HL-60/S4 treated with retinoic acid at 250 ng/mL for 4 days and 3 days (cell line): ENCODE measurements around the gene F11R.
"Not testable (repeated sequence)": the region's sequence is repeated elsewhere in the genome, so short reads cannot be mapped to it uniquely, and the experiment has no call there.

Source experiments
- in situ Hi-C: fragments of 300-500 bp; cut with MboI; formaldehyde crosslinking; loops from 2 replicates; pipeline ENCODE4 v1.7.0; 2022; ENCODE audit warnings: low sequenced_read_pairs

F11R gene

DNA sequence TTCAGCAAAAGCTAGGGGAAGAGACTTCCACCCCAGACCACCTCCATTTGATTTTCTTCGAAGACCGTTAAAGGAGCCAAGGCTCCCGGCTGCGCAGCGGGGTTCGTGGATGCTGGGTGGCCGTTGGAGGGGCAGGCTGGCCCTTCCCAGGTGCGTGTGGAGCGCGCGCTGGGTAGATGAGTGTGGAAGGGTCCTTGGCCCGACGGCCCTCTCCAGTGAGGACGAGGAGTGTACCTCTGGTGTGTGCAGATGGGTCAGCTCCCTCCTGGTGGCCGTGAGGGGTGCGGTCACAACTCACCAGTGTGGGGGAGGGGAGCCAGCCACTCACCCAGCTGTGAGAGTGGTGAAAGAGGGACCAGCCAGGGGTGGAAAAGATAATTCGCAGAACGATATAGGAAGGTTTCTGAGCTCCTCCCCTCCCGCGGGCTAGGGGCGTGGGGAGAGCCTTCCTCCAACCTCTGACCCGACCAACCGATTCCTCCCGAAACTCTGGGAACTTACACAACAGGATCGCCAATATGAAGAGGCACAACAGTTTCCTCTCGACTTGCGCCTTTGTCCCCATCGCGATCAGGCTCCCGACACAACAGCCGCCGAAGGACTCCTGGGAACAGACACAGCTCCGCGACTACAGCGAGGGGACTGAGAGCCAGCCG is at the start of gene F11R:
F11R (minus strand) TSS at position 644 of the 656 bp plus-strand sequence; CDS start at position 565, 79 bp downstream.
- in situ Hi-C loops = no loop called here

DNA sequence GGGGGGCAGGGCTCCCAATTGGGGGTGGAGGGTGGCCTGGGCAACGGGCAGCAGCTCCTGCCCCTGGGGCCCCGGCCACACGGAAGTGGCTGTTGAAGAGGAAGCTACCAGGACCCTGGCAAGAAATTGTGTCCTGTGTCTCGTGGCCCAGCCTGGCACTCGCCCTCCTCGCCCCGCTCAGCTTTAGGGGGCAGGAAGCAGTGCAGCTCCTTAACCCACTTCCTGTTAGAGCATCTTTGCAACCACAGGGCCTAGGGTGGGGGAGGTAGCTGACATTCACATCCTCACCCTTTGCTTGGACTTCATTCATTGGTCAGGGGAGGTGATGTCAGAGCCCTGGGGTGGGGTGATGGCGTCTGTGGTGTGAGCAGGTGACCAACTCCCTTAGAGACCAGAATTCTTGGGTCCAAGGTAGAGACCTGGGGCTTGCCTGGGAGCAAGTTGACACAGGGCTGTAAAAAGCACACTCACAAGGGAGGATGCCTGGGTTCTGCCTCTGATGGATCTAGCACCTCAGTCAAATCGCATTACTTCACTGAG is 48.8 kb upstream of the F11R start, which contains the start of gene ARHGAP30:
ARHGAP30 (minus strand) TSS at position 161 of the 540 bp plus-strand sequence. CDS start 267 bp downstream, outside the sequence.
- in situ Hi-C loops = no loop called here

GRCh38 chr1:161069241-161069640 is 48.3 kb upstream of the F11R start:
- in situ Hi-C loops = no loop called here

DNA sequence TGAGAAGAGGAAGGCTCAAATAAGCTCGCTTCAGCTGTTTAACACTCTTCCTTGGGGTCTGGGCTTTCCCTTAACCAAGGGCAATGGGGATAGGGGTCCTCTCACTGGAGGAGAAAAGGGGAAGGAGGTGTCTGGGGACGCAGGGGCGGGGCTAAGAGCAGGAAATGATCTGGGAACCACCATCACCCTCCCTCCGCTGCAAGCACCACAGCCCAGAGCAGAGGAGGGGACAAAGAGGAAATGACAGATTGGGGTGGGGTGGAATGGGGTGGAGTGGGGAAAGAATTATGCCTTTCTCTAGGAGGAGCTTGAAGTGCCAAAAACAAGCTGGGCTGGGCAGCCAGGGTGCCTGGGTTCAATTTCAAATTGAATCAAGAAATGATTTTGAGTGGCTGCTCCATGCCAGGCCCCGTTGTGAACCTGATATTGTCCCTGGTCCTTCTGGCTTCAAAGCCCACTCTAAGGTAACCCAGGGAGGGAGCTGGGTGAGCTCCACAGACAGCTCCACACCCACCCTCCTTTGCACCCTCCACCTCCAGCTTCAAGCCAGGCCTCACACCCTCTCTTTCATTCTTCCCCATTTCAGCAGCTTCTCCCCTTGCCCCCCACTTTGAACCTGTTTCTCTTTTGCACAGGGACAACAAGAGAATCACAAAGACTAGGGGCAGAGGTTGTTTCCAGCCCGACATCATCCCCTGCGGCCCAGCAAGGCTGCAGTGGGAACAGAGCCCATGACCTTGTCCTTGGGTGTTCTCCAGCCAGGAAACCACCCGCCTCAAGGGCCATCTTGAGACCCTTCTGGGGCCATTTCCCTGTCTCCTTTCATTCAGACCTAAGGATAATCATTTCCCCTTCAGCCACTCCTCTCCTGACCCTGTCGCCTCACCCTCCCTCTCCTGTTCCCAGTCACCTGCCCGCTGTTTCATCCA is 47.6 kb upstream of the F11R start:
- in situ Hi-C loops = no loop called here

GRCh38 chr1:161066694-161067093 is 45.7 kb upstream of the F11R start:
- in situ Hi-C loops = no loop called here

- in situ Hi-C loops = not testable (repeated sequence)
Observed at GRCh38 chr1:161065681-161066080, 44.7 kb upstream of the F11R start.

DNA sequence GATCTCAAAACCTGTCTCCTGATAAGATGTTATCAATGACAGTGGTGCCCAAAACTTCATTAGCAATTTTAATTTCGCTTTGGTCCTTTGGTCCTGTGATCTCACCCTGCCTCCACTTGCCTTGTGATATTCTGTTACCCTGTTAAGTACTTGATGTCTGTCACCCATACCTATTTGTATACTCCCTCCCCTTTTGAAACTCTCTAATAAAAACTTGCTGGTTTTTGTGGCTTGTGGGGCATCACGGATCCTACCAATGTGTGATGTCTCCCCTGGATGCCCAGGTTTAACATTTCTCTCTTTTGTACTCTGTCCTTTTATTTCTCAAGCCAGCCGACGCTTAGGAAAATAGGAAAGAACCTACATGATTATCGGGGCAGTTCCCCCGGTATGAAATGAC is 43.0 kb upstream of the F11R start:
- in situ Hi-C loops = not testable (repeated sequence)

- in situ Hi-C loops = no loop called here
Observed at GRCh38 chr1:161061419-161061818, 40.5 kb upstream of the F11R start.

GRCh38 chr1:161059293-161059692 is 38.3 kb upstream of the F11R start:
- in situ Hi-C loops = no loop called here

DNA sequence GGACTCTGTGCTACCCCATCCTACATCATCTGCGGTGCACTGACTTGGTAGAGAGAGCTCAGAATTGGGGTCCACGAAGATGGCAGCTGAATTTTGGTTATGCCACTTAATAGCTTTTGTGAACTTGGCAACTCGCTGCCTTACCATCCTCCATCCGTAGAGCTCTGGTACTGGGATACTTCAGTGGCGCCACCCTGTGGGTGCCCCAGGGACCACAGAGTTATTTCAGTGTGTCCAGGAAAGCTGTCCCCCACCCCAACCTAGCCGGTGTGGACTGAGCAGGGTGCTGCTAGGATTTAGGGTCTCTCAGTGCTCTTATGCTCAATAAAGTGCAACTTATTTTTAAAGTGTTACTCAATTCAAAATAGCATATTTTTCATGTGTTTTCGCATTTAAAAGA is 33.9 kb upstream of the F11R start:
- in situ Hi-C loops = no loop called here

GRCh38 chr1:161054232-161054631 is 33.3 kb upstream of the F11R start:
- in situ Hi-C loops = no loop called here

DNA sequence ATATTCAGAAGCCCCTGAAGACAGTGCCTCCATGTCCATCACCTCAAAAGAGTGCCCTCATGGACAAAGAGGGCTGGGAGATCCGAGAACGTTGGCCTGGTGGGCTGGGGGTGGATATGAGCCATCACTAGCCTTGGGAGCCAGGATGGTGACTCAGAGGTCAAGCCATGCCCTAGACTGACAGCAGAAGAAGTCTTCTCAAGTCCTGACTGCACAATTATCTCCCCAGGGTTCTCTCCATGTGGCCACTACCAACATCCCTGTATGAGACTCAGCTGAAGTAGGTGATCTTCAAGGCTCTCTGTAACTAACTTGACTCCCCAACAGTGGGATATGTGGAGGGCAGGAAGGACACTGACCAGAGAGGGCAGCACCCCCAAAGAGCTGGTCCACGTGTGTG is 31.9 kb upstream of the F11R start:
- in situ Hi-C loops = no loop called here

DNA sequence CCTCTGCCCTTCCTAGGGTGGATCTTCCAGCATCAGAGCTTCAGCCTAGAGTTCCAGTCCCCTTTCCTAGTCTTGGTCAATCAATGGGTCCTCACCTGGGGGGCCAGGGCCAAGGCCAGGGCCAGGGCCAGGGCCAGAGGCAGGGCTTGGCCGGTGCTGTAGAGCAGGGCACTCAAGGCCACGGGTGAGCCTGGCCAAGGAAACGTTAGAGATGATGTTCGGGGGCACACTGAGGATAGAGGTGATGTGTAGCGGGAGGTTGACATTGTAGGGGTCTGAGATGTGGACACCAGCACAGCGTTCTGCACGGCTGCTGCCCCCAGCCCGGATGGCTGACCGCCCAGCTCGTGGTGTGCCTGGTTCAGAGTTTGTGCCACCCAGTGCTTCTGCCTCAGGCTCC is 30.3 kb upstream of the F11R start:
- in situ Hi-C loops = no loop called here

GRCh38 chr1:161048949-161049722 is 28.2 kb upstream of the F11R start:
- in situ Hi-C loops = no loop called here

GRCh38 chr1:161047436-161048420 is 26.8 kb upstream of the F11R start:
- in situ Hi-C loops = no loop called here

GRCh38 chr1:161046605-161047228 is 25.8 kb upstream of the F11R start:
- in situ Hi-C loops = no loop called here

DNA sequence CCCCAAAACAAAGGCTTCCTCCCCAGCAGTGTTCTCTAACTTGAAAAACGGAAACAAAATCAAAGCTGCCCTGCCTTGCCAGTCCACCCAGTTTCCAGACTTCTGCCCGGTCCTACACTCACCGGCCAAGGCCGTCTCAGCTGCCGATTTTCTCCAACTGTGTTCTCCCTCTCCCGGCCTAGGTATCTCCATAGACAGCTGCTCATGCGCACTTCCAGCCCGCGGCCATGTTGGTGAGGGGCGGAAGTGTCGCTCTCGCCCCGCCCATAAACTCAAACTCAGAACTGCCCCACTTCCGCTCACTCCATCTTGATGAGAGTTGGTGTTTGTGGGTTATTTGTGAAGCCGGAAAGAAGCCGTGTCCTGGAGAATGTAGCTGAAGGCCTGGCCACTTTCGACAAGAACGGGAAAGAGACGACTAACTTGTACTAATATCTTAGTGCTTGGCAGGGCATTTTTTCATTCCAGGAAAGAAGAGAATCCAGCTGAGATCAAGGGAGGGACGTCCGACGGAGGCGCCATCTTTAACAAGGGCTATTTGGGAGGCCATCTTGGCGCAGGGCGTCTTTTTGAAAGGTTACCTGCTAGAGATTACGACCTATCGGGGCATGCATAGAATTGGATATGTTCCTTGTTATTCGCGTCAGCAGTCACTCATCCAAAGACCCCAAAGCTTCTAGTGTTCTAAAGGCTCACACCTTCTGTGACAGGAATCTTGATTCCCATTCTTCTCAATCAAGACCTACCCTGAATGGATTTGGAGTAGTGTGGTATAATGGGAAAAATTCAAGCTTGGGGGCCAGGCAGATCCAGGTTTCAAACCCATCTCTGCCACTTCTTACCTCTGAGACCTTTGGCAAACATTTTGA is 25.0 kb upstream of the F11R start, which contains the start of gene USF1:
USF1 (minus strand) TSS at position 242 of the 869 bp plus-strand sequence. CDS start 2,702 bp downstream, outside the sequence.
- in situ Hi-C loops = no loop called here
